ENCODE measurements around the gene OTOP3.

OTOP3 gene

DNA sequence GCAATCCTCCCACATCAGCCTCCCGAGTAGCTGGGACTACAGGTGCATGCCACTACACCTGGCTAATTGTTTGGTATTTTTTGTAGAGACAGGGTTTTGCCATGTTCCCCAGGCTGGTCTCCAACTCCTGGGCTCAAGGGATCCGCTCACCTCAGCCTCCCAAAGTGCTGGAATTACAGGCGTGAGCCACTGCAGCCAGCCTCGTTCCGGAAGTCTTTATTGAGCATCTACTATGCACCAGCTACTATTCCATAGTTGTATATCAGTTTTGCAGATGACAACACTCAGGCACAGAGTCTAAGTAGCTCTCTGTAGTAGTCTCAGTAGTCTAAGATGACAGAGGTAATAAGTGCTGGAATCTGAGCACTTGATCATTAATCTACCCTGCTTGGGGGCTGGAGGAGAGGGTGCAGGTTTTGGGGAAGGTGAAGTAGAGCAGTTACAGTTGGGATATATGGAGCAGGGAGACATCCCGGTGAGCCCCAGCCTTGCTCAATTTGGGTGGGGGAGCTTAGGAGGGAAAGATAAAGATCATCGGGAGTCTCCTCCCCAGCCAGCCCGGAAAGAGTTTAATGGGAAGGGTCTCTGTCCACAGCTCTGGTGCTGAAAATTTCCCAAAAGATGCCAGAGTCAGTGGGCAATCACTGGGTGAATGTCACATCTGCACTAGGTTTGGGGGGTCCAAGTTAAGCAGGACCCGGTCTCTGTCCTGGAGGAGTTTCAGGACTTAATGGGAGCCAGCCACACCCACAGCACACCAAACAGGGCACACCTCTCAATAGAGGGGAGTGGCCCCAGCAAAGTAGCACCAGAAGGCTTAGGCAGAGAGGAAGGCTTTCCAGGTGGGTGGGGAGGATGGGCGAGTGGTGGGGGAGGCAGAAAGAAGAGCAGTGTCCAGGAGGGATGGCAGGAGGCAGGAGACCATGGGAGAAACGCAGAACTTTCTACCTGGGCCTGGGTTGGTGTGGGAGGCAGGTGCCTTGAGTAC is 1.7 kb downstream of the OTOP3 start:
- in situ Hi-C loops (cut with MboI; ENCODE audit: low sequenced_read_pairs): no loop called here

- in situ Hi-C loops (cut with MboI; ENCODE audit: low sequenced_read_pairs): no loop called here
Measured at GRCh38 chr17:74938194-74938950, 2.7 kb downstream of the OTOP3 start.

DNA sequence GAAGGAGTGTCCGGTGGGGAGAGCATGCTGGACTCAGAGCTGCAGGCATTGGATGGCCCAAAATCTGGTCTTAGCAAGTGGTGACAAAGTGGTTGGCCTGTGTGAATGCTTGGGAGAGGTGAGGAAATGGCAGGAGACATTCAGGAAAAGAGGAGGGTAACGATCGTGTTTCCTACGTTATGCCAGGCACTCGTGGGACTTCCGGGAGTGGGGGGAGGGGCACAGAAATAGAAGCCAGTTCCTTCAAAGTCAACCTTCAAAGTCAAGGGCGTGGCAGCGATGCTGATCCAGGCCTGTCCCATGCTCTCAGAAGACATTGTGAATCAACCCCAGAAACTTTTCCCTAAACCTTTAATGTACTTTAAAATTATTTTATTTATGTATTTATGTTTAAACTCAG is 3.8 kb downstream of the OTOP3 start:
- in situ Hi-C loops (cut with MboI; ENCODE audit: low sequenced_read_pairs): no loop called here

DNA sequence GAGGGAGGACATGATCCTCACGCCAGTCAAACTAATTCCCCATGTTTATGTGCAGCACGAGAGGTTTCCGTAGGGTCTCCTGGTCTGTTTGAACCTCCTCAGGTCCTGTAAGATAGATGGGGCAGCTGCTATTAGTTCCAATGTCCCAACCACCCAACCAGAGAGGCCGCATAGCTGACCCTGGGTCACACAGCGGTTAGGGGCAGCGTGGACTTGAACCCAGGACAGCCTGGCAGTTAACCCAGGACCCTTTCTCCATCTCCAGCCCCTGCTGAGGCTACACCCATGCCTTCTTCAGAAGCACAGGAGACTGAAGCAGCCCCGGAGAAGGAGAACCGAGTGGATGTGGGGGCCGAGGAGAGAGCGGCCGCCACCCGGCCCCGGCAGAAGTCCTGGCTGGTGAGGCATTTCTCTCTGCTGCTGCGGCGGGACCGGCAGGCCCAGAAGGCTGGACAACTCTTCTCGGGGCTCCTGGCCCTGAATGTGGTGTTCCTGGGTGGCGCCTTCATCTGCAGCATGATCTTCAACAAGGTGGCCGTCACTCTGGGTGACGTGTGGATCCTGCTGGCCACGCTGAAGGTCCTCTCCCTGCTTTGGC is 5.5 kb downstream of the OTOP3 start:
- in situ Hi-C loops (cut with MboI; ENCODE audit: low sequenced_read_pairs): no loop called here

- in situ Hi-C loops (cut with MboI; ENCODE audit: low sequenced_read_pairs): no loop called here
Measured at GRCh38 chr17:74943808-74944522, 8.3 kb downstream of the OTOP3 start.

DNA sequence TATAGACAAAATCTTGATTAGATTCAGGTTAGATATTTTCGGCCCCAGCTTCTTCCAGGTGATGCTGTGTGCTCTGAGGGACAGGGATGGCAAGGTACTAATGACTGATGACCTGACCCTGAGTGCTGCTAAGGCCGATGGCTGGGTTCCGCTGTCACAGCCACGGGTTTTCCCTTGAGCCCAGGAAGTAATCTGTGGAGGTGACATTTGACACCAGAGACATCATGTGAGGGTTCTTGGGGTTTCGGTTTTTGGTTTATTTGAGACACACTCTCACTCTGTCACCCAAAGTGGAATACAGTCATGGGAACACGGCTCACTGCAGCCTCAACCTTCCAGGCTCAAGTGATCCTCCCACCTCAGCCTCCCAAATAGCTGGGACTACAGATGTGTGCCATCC is 9.8 kb downstream of the OTOP3 start:
- in situ Hi-C loops (cut with MboI; ENCODE audit: low sequenced_read_pairs): no loop called here

DNA sequence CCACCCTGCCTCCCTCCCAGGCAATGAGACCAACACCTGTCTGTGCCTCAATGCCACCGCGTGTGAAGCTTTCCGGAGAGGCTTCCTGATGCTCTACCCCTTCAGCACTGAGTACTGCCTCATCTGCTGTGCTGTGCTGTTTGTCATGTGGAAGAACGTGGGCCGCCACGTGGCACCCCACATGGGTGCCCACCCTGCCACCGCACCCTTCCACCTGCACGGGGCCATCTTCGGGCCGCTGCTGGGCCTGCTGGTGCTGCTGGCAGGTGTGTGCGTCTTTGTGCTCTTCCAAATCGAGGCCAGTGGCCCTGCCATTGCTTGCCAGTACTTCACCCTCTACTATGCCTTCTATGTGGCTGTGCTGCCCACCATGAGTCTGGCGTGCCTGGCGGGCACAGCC is 10.9 kb downstream of the OTOP3 start:
- in situ Hi-C loops (cut with MboI; ENCODE audit: low sequenced_read_pairs): no loop called here

DNA sequence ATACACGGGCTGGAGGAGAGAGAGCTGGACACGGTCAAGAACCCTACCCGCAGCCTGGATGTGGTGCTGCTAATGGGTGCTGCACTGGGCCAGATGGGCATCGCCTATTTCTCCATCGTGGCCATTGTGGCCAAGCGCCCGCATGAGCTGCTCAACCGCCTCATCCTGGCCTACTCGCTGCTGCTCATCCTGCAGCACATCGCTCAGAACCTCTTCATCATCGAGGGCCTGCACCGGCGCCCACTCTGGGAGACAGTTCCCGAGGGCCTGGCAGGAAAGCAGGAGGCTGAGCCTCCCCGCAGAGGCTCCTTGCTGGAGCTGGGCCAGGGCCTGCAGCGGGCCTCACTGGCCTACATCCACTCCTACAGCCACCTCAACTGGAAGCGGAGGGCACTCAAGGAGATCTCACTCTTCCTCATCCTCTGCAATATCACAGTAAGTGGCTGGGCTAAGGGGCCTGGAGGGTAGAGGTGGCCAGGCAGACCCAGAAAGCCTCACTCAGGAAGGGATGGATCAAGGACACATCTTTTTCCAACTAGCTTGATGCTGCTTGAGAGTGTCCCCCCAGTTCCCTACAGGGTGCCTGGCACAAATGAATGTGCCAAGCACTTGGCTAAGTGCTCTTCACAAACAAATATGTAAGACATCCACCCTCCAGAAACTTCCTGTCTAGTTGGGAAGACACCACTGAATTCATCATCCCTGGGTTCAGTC is 11.5 kb downstream of the OTOP3 start:
- in situ Hi-C loops (cut with MboI; ENCODE audit: low sequenced_read_pairs): no loop called here

GRCh38 chr17:74949455-74950115 is 13.9 kb downstream of the OTOP3 start:
- in situ Hi-C loops (cut with MboI; ENCODE audit: low sequenced_read_pairs): no loop called here

DNA sequence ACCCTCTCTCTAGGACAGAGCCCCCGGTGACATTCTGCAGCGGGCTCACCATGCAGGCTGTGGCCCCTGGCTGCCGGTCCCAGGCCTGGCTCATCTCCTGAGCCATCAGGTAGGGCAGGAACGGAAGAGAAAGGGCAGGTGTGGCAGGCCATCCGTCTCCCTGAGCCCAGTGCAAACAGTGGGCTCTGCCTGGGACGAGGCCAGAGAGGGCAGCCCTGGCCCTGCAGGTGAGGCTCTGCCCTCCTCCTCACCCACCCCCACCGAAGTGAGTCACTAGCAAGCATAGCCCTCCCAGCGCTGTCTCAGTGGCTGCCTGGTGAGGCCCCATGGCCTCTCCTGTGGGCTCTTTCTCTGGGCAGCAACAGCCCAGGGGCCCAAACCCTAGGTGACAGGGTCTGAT is 14.5 kb downstream of the OTOP3 start:
- in situ Hi-C loops (cut with MboI; ENCODE audit: low sequenced_read_pairs): no loop called here

- in situ Hi-C loops (cut with MboI; ENCODE audit: low sequenced_read_pairs): no loop called here
Measured at GRCh38 chr17:74951065-74951464, 15.4 kb downstream of the OTOP3 start.

- in situ Hi-C loops (cut with MboI; ENCODE audit: low sequenced_read_pairs): no loop called here
Measured at GRCh38 chr17:74951680-74952421, 16.2 kb downstream of the OTOP3 start.

DNA sequence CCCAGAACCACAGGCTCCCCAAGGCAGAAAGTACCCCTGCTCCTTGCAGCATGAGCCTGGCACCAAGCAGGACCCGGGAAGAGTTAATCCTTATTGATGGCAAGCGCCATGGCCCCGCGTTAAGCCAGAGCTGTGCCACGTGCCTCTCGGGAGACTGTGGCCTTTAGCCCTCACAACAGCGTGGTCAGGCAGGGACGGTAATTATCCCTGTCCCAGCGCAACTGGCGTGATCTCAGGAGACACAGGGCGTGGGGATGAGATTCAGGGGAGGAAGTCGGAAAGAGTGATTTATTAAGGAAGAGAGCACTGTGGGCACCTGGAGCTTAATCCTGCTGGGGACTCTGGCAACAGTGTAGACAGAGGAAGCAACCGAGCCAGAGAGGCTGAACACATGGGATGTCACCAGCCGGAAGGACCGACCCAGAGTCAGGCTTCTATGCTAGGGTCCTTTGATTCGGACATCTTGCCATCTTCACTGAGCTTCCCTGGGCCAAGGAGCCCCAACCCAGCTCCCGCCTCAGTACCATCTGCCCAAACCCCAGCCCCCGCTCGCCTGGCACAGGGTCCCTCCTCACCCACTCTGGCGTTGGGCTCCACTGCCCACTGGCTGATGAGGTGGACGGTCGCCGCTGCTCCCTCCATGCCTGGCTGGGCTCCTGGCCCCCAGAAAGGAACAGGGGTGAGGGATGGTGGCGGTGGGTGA is 16.9 kb downstream of the OTOP3 start:
- in situ Hi-C loops (cut with MboI; ENCODE audit: low sequenced_read_pairs): no loop called here

DNA sequence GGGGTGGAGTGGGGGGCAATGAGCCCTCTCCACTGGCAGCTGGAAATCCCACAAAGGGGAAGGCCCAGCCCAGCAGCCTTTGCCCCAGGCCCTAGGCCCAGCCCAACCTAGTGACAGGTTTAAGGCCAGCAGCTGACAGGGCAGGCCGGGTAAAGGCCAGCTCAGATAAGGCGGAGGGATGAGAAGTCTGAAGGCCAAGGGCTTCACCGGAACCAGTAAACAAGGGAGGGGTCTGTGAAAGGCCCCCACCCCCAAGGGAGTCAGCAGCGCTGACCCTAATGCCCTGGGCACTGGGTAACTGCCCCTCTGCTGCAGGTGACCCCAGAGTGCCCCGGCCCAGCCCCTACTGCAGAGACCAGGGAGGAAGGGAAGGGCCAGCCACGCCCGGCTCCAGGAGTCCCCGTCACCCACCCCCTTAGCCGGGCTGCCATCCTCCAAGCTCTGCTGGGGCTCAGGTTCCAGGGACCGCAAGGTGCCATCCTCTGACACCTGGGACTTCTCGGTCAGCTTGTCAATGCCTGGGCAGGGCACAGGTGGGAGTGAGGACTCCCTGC is 17.5 kb downstream of the OTOP3 start:
- in situ Hi-C loops (cut with MboI; ENCODE audit: low sequenced_read_pairs): no loop called here

DNA sequence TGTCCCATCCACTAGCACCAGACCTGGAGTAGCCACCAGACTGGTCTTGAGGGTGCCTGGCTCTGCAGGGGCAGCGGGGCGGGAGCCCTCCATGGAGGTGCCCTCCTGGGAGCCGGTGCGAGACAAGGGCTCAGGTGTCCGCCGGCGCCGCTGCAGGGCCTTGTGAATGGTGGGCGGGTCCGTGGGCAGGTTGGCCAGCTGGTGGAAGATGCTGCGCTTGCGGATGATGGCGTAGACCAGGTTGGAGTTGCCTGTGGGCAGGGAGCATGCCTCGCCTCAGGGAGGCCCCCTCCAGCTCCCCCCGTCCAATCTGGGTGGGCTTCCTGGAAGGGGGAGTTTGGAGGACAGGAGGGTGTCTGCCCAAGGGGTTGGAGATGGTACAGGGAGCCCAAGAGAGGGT is 18.4 kb downstream of the OTOP3 start:
- in situ Hi-C loops (cut with MboI; ENCODE audit: low sequenced_read_pairs): no loop called here

- in situ Hi-C loops (cut with MboI; ENCODE audit: low sequenced_read_pairs): no loop called here
Measured at GRCh38 chr17:74954665-74955421, 19.1 kb downstream of the OTOP3 start.

- in situ Hi-C loops (cut with MboI; ENCODE audit: low sequenced_read_pairs): no loop called here
Measured at GRCh38 chr17:74956093-74956492, 20.4 kb downstream of the OTOP3 start.

All from HL-60/S4 treated with phorbol 12-myristate 13-acetate at 8.2 ng/mL for 4 days and 3 days (cell line).